GM19328 (cell line): Measurements from ENCODE around the gene ILF3.

Experiments
- ATAC-seq: cut with Tn5 transposase; IDR thresholded peaks from one replicate; pipeline ENCODE4 v1.9.1; 2021; ENCODE audit warnings: mild to moderate bottlenecking, moderate library complexity; ENCODE audit not compliant: unreplicated experiment

Gene ILF3

DNA sequence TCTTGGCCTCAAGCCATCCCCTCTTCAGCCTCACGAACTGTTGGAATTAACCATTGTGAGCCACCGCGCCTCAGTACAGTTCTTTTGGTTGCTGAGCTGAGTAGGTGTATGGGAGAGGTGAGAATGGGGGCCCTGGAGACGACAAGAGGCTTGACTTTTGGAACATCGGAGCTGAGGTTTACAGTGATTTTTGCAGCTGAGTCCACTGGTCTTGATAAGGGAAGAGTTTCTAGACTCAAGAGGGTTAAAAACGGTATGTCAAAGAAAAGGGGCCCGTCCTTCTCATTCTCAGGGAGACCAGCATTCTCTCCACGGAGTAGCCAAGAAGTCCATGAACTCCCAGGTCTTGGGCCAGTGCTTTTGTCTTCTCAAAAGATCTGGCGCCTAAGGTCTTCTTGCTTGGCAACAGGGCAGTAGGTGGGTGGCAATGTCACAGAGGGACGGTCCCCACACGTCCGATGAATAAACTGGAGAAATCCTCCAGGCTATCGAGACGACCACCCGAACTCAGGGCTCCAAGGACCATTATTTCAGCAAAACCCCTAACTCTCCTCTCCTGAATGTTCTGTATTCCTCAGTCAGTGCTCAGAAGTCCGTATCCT lies 40.7 kb downstream of the ILF3 start:
- no peak for ATAC-seq

DNA sequence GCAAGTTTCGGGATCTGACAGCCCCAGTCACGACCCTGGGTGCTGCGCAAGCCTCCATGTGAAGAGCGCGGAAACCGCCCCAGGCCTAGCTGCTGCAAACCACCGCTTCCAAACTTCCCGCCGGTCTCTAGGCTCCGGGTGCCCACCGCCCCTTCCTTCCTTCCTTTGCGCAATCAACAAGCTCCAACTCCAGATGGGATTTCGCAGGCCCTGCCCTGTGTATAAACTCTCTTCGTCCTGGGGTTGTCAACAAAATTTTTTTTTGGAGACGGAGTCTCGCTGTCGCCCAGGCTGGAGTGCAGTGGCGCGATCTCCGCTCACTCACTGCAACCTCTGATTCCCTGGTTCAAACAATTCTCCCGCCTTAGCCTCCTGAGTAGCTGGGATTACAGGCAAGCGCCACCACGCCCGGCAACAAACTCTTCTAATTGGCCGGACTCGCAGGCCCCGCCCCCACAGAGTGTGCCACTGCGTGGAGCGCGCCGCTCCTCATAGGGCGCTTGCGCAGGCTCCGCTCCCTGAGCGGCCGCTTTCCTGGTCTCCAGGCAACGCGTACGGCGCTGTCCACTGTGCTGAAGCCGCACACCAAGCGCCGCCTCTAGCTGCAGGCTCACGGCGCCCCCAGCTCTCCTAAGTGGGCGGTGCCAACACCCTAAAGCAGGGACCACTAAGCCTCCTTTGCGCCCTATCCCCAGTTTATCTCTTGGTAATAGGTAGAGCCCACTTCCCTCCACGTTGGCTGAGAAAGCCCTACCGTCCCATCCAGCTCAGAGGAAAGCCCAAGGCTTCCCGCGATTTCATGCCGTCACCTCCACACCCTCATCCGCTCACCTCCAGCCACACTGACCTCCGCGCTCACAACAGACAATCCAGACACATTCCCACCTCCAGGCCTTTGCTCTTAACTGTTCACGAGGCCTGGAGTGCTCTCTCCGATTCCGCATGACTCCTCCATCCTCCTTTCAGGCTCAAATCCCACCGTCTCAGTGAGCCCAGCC lies 41.6 kb downstream of the ILF3 start:
- peak; percentile 73 for ATAC-seq

DNA sequence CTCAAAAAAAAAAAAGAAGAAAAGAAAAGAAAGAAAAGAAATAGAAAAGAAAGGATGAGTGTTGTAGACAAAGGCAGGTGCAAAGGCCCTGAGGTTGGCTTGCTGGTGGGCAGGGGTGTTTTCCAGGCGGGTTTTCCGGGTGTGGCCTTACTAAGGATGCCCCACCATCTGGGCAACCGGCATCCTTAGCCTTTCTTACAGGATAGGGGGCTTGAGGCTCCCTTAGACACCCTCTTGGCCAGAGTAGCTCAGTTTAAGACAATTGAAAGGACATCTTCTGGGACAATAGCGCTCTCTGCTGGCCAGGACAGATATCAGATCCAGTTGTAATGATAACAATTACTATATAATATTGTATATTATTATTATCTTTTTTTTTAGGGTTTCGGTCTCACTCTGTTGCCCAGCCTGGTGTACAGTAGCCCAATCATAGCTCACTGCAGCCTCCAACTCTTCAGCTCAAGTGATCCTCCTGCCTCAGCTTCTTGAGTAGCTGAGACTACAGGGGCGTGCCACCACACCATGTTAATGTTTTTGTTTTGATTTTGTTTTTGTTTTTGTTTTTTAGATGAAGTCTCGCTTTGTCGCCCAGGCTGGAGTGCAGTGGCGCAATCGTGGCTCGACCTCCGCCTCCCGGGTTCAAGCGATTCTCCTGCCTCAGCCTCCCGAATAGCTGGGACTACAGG lies 45.6 kb downstream of the ILF3 start:
- ATAC-seq: no peak

DNA sequence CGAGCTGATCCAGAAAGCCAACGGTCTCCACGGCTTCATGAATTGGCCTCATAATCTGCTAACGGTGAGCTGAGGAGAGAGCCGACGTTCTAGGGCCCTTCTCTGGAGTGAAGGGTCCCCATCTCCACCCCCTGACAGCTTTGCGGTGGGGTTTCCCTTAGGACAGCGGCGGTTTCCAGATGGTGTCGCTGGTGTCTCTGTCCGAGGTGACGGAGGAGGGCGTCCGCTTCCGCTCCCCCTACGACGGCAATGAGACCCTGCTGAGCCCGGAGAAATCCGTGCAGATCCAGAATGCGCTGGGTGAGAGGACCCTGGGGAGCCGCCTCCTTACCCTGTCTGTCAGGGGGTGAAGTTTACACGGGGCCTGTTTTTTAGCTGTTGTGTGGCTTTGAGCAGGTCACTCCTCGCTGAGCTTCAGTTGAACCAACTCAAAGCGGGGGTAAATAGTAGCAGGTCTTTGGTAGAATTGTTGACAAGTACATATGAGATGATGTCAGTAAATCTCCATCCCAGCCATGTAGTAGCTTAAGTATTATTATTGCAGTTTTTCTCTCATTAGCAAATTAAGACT lies 47.9 kb downstream of the ILF3 start:
- ATAC-seq: no peak

DNA sequence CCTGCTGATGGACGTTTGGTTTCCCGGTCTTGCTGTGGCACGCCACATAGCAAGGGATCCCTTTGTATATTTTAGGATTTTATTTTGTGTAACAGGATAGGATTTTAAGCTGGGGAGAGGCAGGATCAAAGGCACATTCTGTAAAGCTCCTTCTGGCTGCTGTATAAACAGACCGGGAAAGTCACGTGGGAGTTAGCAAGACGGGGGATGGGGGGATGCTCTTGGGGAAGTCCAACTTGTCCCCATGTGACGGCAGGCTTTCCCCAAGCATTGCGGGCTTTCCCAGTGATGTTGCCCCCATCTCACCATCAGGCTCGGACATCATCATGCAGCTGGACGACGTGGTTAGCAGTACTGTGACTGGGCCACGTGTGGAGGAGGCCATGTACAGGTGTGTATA lies 52.8 kb downstream of the ILF3 start:
- no peak for ATAC-seq

DNA sequence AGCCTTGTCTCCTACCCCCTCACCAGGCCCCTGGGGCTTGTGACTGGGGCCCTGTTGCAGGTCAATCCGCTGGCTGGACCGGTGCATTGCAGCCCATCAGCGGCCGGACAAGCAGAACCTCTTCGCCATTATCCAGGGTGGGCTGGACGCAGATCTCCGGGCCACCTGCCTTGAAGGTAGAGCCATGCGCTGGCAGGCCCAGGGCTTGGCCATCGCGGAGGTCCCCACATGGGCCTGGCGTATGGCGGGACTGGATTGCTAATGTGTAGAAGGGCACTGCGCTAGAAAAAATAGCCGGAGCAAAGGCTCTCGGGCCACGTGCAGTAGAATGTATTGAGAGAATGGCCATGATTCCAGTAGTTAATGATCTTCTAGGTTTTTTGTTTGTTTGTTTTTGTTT lies 53.3 kb downstream of the ILF3 start:
- ATAC-seq: no peak

DNA sequence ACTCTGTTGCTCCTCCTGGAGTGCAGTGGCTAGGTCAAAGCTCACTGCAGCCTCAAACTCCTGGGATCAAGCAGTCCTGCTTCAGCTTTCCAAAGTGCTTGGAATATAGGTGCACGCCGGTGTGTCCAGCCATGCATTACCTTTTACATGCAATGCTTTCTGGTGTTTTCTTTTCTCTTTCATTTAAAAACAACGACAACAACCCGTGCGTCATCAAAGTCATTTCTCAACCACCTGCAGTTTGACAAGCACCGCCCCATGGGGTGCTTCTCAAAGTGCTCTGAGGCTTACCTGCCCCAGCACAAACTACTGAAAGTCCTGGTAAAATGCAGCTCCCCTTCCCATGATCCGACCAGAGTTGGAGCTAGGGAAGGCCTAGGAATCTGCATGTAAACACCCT lies 54.1 kb downstream of the ILF3 start:
- ATAC-seq: no peak

DNA sequence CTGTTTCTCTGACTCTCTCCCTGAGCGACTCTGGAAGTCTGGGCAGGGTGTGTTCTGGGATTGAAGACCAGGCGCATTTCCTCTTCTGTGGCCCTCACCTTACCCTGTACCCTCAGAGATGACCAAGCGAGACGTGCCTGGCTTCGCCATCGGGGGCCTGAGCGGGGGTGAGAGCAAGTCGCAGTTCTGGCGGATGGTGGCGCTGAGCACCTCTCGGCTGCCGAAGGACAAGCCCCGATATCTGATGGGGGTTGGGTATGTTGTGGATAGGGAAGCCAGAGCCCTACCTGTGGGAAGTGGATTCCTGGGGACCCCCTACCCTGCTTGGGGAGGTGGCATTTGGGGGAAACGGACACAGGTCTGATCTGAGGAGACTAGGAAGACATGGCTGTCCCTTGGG lies 57.9 kb downstream of the ILF3 start:
- ATAC-seq: no peak

DNA sequence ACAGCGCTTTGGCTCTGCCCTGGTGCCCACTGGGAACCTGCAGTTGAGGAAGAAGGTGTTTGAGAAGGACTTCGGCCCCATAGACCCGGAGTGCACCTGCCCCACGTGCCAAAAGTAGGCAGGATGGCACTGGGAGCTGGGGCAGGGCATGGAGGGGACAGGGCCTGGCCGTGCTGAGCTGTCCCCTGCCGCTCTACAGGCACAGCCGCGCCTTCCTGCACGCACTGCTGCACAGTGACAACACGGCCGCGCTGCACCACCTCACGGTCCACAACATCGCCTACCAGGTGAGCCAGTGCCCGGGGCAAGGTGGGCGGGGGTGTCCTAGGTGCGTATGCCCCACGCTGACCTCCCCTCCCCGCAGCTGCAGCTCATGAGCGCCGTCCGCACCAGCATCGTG lies 58.6 kb downstream of the ILF3 start:
- ATAC-seq: no peak

DNA sequence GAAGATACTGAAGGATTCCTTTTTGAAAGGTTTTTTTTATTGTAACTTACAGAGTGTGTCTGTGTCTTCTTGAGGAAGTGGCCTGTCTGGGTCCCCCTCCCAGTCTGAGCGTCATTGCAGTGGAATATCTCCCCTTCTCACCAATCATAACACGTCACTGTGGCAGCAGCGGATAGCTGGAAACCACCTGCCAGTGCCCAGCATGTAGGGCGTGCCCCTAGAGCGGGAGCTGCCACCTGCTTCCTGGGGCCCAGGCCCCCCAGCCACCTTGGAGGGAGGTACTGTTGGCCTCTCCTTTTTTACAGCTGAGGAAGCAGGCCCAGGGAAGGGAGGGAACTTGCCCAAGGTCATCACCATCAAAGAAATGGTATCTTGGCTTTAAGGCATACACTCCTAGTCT lies 59.2 kb downstream of the ILF3 start:
- no peak for ATAC-seq

DNA sequence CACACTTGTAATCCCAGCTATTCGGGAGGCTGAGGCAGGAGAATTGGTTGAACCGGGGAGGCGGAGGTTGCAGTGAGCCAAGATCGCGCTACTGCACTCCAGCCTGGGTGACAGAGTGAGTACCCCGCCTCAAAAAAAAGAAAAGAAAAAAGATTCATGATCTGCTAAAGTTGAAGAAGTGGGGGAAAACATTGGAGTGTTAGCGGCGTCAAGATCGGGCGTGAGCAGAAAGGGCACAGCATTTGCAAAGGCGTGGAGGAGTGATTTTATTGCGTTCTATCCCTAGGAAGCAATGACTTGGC lies 62.9 kb downstream of the ILF3 start:
- ATAC-seq: no peak

DNA sequence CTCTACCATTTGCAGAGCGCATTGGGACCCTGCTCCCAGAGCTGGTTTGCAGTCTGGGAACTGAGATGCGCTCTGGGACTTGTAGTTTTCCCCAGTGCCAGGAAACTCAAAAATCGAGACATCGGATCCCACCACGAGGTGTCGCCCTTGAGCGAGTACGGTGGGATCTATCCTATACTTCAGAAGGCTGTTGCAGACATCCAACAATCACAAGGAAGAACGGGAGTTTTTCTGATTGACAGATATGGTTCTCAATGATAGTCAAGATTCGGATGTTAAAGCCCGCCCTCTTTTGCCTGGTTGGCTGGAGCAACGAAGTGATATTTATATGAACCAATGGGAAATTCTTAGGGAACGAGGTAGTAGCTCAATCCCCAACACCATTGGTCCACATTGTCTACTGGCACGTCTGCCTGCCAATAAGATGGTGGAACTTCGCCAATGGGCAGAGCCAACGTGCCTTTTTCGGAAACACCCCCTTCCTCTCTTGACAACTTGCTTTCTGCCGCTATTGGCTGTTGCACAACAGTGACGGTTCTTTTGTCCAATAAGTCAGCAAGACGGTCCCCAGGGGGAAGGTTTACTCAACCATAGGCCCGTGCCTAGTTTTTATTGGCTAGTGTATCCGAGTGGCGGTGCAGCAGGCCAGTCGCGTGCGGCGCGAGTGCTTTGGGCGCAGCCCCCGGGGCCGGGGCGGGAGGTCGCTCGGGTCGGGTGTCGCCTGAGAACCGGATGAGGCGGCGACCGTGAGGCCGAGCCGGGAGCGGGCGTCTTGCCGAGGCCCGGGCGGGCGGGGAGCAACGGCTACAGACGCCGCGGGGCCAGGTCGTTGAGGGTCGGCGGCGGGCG lies 63.4 kb downstream of the ILF3 start, which contains the start of gene DNM2:
Gene DNM2 (plus strand): TSS at position 724 of the 849 bp plus-strand sequence. CDS start 164 bp downstream, outside the sequence.
- ATAC-seq: peak; percentile 86

DNA sequence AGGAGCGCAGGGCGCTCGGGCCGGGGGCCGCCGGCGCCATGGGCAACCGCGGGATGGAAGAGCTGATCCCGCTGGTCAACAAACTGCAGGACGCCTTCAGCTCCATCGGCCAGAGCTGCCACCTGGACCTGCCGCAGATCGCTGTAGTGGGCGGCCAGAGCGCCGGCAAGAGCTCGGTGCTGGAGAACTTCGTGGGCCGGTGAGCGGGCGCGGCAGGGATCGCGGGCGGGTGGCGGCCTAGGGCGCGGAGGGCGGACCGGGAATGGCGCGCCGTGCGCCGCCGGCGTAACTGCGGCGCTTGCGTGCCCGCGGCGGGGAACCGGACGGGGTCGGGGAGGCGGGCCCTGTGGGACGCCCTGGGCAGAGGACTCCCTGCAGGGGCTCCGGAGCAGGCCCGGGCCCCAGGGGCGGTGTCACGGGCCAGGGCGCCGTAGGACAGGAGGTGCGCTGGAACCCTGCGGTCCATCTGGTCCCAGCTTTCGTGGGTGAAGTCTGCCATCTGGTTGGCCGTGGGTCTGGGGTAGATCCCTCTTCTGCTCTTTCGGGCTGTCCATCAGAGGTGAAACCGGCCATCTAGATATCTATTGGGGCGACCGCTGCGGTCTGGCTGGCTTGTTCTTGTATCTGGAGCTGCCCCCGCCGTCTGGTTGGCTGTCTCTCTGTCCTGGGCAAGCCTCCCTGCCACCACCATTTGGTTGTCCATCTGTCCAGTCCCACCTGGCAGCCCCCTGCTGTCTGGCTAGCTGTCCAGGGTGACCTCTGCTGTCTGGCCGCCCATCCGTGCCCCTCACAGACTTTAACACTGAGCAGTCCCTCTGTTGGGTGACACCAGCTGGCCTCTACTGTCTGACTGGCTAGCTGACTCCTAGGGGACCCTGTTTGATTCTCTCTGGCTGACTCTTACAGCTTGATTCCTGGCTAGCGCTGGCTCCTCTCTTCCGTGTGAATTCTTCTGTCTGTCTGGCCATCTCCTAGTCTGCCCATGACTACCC lies 64.4 kb downstream of the ILF3 start:
- no peak for ATAC-seq

DNA sequence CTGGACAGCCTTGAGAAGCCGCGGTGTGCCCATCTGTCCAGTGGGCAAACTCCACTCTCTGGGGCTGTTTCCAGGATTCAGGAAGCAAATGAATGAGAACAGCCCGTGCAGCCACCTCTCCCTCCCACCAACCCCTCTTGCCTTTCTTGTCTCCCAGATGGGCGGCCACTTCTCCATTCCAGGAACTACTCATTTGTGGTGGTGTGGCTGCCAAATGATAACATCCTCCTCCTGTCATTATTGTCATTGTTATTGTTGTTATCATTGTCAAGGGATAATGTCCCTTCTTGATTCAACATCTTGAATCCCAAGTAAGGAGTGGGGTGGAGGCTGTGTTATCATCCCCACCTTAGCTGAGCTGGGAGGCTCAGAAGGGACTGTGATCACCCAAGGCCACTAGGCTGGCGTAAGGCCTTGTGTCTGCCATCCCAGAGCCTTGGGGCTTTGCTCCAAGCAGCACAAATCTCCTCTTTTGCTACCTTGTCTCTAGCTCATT lies 65.4 kb downstream of the ILF3 start:
- ATAC-seq: no peak

DNA sequence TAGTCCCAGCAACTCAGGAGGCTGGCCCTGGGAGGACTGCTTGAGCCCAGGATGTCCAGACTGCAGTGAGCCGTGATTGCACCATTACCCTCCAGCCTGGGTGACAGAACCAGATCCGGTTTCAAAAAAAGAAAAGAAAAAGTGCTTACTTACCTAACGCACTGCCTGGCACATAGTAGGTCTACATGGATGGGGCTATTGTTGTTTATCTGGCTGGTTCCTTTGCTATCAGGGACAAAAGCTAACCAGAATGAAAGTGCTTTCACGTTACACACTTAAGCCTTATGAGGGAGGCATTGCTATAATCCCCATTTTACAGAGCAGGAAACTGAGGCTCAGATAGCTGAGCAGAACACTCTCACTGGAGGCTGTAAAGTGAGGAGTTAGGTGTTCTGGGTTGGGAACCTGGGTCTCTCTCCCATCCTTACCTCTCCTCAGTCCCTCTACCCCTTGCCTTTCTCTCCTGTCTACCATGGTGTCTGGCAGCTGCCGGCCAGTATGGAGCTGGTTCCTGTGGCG lies 66.5 kb downstream of the ILF3 start:
- no peak for ATAC-seq

DNA sequence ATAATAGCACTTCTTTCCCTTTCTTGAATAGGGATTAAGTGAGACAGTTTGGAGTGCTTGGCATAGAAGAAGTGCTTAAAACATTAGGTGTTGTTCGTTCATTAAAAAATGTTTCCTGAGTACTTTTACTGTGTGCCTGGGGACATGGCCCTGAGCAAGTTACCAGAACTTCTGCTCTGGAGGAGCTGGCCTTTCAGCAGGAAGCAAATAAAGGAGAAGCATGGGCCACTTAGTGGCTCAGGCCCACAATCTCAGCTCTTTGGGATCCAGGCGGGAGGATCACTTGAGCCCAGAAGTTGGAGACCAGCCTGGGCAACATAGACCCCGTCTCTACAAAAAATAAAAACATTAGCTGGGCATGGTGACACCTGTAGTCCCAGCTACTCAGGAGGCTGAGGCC lies 69.4 kb downstream of the ILF3 start:
- no peak for ATAC-seq

DNA sequence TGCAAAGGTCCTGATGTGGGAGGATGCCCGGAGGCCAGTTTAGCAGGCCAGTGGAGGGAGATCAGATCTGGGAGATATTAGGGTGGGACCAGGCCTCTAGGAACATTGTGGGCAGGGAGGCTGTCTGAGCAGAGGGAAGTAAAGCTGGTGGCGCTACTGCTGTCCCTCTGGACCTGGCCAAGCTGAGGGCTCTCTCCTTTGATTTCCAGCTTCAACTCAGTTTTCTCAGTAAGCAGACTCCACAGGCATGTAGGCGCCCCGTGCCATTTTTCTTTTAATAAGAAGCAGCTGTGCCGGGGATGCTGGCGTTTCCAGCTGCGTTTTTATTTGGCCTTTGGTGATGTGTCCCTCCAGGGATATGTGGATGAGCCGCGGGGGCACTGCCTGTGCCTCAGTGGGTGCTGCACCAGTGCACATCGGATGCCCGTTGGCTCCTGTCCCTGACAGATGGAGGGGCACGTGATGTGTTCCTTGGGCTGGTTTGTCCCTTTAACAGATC lies 70.5 kb downstream of the ILF3 start:
- ATAC-seq: no peak

DNA sequence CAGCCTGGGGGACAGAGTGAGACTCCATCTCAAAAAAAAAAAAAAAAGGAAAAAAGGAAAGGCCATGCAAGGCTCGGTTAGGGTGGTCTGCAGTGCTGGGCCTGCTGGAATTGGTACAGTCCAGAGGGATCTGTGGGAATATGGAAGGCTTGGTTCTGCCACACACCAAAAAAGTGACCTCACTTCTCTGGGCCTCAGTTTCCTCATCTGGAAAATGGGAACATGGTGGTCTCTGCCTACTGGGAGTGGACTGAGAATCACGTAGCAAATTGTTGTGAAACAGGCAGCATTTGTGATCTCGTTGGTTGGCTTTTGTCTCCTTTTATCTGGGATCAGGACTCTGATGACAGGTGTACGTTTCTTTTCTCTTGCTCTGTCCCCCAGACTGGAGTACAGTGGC lies 71.3 kb downstream of the ILF3 start:
- no peak for ATAC-seq

DNA sequence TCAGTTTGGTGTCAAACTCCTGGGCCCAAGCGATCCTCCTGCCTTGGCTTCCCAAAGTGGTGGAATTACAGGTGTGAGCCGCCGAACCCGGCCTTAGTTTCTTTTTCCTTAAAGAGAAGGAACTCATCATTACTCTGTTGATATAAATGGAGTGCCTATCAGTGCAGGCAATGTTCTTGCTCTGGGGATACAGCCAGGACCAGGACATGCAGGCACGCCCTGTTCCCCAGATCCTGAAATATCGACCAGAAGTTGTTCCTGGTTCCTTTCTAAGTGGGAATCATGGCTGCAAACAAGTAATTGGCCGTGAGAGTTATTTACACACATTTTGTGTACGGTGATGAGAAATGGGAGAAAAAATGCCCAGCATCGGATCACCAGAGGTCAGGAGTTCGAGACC lies 72.1 kb downstream of the ILF3 start:
- ATAC-seq: no peak
